RWPE1 (cell line): ENCODE measurements around the gene AGBL1.

ENCODE experiments used
- CTCF ChIA-PET: fragments of 350-600 bp; sonication (Branson Sonifier 250); formaldehyde crosslinking; extraction: SDS; loops from one replicate; lab custom pipeline; 2021; lab: Yijun Ruan, JAX
- POLR2A ChIA-PET: fragments of 400-600 bp; formaldehyde crosslinking; extraction: SDS; loops from one replicate; lab custom pipeline; 2020; ENCODE audit warnings: antibody characterized with exemption; ENCODE audit not compliant: low non-redundant PET; lab: Yijun Ruan, JAX
- DNase-seq: peaks from one replicate; pipeline ENCODE4 v3.0.0; 2012; ENCODE audit warnings: low spot score
- H3K27ac ChIP-seq: fragments of 450-650 bp; 2 replicates; pipeline ENCODE4 v1.5.1; 2017
- TF ChIP-seq, protein P1 (sequence below): fragments of 450-650 bp; conservative IDR thresholded peaks from 2 replicates; pipeline ENCODE4 v1.5.1; 2017; ENCODE audit warnings: low read depth, mild to moderate bottlenecking

AGBL1 gene

DNA sequence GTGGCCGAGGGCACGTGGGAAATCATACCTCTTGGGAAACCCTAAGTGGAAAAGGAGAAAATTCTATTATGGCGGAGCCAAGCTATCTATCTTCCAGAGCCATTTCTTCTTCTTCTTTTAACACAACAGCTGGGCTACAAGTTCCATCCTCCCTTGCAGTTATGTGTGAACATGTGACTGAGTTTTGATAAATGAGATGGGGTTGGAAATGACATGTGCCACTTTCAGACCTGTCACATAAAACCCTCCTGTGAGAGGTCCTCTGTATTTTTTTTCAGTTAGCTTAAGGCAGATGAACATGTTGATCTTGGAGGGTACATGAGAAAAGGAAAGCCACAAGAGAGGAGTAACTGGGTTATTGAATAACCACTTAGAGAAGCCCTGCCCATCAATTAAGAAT is 47.9 kb downstream of the AGBL1 start:
- TF ChIP-seq, protein P1, sequence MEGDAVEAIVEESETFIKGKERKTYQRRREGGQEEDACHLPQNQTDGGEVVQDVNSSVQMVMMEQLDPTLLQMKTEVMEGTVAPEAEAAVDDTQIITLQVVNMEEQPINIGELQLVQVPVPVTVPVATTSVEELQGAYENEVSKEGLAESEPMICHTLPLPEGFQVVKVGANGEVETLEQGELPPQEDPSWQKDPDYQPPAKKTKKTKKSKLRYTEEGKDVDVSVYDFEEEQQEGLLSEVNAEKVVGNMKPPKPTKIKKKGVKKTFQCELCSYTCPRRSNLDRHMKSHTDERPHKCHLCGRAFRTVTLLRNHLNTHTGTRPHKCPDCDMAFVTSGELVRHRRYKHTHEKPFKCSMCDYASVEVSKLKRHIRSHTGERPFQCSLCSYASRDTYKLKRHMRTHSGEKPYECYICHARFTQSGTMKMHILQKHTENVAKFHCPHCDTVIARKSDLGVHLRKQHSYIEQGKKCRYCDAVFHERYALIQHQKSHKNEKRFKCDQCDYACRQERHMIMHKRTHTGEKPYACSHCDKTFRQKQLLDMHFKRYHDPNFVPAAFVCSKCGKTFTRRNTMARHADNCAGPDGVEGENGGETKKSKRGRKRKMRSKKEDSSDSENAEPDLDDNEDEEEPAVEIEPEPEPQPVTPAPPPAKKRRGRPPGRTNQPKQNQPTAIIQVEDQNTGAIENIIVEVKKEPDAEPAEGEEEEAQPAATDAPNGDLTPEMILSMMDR: no peak
- H3K27ac ChIP-seq: no peak overlapping the region
- no peak for DNase-seq
- POLR2A ChIA-PET: no interaction called here
- CTCF ChIA-PET: interaction anchor here (0.5 kb wide), 1 partner anchor 304 kb away, joined by 3 read pairs; no protein-coding TSS in a partner anchor

DNA sequence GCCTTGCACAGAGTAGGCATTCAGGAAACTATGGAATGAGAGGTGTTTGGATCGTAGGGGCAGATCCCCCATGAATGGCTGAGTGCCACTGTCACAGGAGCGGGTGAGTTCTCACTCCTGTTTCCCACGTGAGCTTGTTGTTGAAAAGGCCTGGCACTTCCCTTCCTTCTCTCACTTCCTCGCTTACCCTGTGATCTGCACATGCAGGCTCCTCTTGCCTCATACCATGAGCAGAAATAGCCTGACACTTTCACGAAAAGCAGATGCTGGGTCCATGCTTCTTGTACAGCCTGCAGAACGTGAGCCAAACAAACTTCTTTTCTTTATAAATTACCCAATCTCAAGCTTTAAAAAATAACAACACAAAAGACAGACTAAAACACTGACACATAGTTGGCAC is 55.4 kb downstream of the AGBL1 start:
- ChIA-PET CTCF (interaction anchor here (0.6 kb wide), 1 partner anchor 1952 kb away, joined by 4 read pairs; no protein-coding TSS in a partner anchor), POLR2A (no interaction called here)
- TF ChIP-seq, protein P1: no peak
- no peak for DNase-seq
- no peak overlapping the region for H3K27ac ChIP-seq

DNA sequence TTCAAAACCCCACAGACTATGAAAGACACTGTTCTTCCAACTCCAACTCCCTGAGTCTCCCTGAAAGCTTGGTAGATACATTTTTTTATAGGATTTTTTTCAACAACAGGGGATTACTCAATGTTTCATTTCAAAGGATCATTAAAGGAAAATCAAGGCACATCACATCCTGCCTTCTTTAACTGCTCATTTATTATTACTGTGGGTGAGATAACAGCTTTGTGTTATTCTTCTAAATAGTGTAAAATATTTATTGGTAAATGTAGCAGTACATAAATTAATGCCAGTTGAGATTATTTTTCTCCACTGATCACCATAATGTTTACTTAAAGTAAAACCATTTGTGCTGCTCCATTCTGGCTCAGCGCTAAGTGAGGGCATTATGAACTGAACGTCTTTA is 57.2 kb downstream of the AGBL1 start:
- TF ChIP-seq, protein P1: no peak

DNA sequence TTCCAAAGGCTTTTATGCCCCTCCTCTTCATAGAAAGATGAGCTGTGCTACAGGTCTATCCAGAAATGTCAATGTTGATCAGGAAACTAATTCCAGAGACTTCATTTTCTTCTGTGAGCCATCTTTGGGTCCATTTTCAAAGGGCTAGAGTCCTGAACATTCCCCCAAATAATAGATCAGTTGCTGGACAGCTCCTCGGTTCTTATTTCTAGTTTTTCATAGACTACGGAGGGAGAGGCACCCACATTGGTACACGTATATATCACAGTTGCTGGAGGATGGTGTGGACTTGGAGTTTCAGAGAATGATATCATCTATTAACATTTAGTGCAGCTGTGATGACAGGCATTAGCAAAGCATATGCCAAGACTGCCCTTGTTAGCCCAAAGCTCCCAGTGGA is 59.1 kb downstream of the AGBL1 start:
- TF ChIP-seq, protein P1: no peak
- ChIA-PET CTCF (interaction anchor here (0.6 to 0.7 kb wide), 2 partner anchors 273 to 623 kb away, joined by 3 read pairs; no protein-coding TSS in a partner anchor), POLR2A (no interaction called here)

More for the DNA sequence above, 57.2 kb downstream of the AGBL1 start:
- H3K27ac ChIP-seq: no peak overlapping the region
- ChIA-PET CTCF (interaction anchor here (0.6 kb wide), 1 partner anchor 836 kb away, joined by 3 read pairs; no protein-coding TSS in a partner anchor), POLR2A (no interaction called here)
- no peak for DNase-seq

DNA sequence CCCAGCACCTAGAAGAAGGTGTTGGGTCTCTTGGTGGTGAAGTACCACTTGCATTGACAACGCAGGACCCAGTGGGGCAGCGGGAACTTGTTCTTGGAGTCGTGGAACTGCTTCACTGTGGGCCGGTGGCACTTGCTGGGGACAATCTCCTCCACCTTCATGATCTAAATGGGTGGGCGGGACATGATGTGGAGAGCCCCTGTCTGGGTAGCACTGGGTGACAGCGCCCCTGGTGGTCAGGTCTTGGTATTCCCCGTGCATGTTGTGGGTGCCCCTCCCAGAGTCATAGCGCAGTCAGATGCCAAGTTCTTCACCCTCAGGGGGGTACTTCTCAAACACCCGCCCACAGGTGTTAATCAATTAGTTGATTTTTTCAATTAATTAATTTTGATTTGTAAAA is 60.2 kb downstream of the AGBL1 start:
- ChIA-PET POLR2A (no interaction called here), CTCF (no interaction called here)
- no peak overlapping the region for H3K27ac ChIP-seq
- TF ChIP-seq, protein P1: peak; percentile 43; the same call in 1 of the 2 replicates
- no peak for DNase-seq

More for the DNA sequence above, 59.1 kb downstream of the AGBL1 start:
- no peak for DNase-seq
- no peak overlapping the region for H3K27ac ChIP-seq

DNA sequence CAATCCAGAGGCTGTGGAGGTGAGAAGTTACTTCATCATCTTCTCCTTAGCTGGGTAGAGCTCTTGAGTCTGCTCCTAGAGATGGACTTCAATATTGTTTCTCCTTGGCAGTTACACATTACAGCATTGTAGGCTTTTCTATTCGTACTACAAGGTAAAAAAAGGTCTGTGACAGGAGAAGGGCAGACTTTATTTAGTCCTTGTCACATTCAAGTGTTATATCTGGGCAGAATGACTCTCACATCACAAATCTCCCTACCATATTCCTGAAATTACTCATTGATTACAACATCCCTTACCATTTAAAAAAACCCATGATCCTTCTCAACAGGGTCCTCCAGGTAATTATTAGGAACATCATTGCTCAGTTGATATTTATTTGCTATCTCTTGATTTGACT is 75.0 kb downstream of the AGBL1 start:
- ChIA-PET POLR2A (no interaction called here), CTCF (no interaction called here)
- TF ChIP-seq, protein P1: no peak

More for the DNA sequence above, 75.0 kb downstream of the AGBL1 start:
- H3K27ac ChIP-seq: no peak overlapping the region
- no peak for DNase-seq
